Measurements from ENCODE around the gene PIP4K2A. TPM values are rescaled to one million over a fixed set of nuclear protein-coding genes. Genes with fewer than 3 reads are reported as not detected.

The PIP4K2A gene
- total and polyA plus RNA-seq, 2 experiments from 2014 or later: 39.9 to 40.1 TPM

DNA sequence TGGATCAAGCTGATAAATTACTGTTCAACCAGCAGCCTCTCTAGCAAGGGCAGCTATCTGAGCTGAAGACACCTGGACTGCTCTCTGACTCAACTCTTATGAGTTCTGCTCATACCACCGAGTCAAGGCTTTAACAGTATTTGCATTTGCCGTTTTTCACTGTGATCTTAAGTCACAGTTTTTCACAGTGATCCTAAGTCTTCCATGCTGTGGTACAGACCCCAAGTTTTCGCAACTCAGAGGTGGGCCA lies 31.3 kb downstream of the PIP4K2A start:
- Mint-ChIP-seq H3K27ac (no peak overlapping the region), H3K9me3 (no peaks in the 10 kb centered on the region; the same call in 2 of the 3 replicates), H3K36me3 (ENCODE audit: low read depth) (peaks cover 8% of the 10 kb centered on the region; the same call in 2 of the 3 replicates), H3K27me3 (ENCODE audit: insufficient read depth, low read depth, poor library complexity) (no peaks in the 10 kb centered on the region), H3K4me3 (no peak overlapping the region), H3K4me1 (peaks cover 62% of the 10 kb centered on the region)
- Histone ChIP-seq H2AFZ (no peak overlapping the region), H3K36me3 (ENCODE audit: insufficient read depth) (no peaks in the 10 kb centered on the region), H3K27me3 (ENCODE audit: insufficient read depth) (no peaks in the 10 kb centered on the region), H3K4me3 (no peak overlapping the region), H3K9me2 (ENCODE audit: insufficient read depth) (no peaks in the 10 kb centered on the region), H3K27ac (ENCODE audit: low read depth) (no peak overlapping the region), H4K20me1 (replicated peaks; ENCODE audit: insufficient read depth) (no peaks in the 10 kb centered on the region), H3F3A (replicated peaks; ENCODE audit: low read depth) (no peaks in the 10 kb centered on the region), H3K4me1 (ENCODE audit: insufficient read depth) (peaks cover 64% of the 10 kb centered on the region), H3K79me2 (replicated peaks; ENCODE audit: insufficient read depth) (peaks cover 100% of the 10 kb centered on the region), H3K4me2 (no peak overlapping the region)
- TF ChIP-seq JUNB (IDR thresholded peaks at IDR 0.05; ENCODE audit: unreplicated experiment): no peak
- no peak for TF ChIP-seq CREB1 (CRISPR knock-in tag; IDR thresholded peaks at IDR 0.05; ENCODE audit: low read depth)
- TF ChIP-seq, protein P1, sequence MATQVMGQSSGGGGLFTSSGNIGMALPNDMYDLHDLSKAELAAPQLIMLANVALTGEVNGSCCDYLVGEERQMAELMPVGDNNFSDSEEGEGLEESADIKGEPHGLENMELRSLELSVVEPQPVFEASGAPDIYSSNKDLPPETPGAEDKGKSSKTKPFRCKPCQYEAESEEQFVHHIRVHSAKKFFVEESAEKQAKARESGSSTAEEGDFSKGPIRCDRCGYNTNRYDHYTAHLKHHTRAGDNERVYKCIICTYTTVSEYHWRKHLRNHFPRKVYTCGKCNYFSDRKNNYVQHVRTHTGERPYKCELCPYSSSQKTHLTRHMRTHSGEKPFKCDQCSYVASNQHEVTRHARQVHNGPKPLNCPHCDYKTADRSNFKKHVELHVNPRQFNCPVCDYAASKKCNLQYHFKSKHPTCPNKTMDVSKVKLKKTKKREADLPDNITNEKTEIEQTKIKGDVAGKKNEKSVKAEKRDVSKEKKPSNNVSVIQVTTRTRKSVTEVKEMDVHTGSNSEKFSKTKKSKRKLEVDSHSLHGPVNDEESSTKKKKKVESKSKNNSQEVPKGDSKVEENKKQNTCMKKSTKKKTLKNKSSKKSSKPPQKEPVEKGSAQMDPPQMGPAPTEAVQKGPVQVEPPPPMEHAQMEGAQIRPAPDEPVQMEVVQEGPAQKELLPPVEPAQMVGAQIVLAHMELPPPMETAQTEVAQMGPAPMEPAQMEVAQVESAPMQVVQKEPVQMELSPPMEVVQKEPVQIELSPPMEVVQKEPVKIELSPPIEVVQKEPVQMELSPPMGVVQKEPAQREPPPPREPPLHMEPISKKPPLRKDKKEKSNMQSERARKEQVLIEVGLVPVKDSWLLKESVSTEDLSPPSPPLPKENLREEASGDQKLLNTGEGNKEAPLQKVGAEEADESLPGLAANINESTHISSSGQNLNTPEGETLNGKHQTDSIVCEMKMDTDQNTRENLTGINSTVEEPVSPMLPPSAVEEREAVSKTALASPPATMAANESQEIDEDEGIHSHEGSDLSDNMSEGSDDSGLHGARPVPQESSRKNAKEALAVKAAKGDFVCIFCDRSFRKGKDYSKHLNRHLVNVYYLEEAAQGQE (IDR thresholded peaks at IDR 0.05; ENCODE audit: unreplicated experiment): no peak
- TF ChIP-seq, protein P2, sequence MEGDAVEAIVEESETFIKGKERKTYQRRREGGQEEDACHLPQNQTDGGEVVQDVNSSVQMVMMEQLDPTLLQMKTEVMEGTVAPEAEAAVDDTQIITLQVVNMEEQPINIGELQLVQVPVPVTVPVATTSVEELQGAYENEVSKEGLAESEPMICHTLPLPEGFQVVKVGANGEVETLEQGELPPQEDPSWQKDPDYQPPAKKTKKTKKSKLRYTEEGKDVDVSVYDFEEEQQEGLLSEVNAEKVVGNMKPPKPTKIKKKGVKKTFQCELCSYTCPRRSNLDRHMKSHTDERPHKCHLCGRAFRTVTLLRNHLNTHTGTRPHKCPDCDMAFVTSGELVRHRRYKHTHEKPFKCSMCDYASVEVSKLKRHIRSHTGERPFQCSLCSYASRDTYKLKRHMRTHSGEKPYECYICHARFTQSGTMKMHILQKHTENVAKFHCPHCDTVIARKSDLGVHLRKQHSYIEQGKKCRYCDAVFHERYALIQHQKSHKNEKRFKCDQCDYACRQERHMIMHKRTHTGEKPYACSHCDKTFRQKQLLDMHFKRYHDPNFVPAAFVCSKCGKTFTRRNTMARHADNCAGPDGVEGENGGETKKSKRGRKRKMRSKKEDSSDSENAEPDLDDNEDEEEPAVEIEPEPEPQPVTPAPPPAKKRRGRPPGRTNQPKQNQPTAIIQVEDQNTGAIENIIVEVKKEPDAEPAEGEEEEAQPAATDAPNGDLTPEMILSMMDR (conservative IDR thresholded peaks at IDR 0.05; ENCODE audit: low read depth in 2 of 2): no peak
- TF ChIP-seq STAT1 (IDR thresholded peaks at IDR 0.05; ENCODE audit: unreplicated experiment): no peak
- TF ChIP-seq, protein P3, sequence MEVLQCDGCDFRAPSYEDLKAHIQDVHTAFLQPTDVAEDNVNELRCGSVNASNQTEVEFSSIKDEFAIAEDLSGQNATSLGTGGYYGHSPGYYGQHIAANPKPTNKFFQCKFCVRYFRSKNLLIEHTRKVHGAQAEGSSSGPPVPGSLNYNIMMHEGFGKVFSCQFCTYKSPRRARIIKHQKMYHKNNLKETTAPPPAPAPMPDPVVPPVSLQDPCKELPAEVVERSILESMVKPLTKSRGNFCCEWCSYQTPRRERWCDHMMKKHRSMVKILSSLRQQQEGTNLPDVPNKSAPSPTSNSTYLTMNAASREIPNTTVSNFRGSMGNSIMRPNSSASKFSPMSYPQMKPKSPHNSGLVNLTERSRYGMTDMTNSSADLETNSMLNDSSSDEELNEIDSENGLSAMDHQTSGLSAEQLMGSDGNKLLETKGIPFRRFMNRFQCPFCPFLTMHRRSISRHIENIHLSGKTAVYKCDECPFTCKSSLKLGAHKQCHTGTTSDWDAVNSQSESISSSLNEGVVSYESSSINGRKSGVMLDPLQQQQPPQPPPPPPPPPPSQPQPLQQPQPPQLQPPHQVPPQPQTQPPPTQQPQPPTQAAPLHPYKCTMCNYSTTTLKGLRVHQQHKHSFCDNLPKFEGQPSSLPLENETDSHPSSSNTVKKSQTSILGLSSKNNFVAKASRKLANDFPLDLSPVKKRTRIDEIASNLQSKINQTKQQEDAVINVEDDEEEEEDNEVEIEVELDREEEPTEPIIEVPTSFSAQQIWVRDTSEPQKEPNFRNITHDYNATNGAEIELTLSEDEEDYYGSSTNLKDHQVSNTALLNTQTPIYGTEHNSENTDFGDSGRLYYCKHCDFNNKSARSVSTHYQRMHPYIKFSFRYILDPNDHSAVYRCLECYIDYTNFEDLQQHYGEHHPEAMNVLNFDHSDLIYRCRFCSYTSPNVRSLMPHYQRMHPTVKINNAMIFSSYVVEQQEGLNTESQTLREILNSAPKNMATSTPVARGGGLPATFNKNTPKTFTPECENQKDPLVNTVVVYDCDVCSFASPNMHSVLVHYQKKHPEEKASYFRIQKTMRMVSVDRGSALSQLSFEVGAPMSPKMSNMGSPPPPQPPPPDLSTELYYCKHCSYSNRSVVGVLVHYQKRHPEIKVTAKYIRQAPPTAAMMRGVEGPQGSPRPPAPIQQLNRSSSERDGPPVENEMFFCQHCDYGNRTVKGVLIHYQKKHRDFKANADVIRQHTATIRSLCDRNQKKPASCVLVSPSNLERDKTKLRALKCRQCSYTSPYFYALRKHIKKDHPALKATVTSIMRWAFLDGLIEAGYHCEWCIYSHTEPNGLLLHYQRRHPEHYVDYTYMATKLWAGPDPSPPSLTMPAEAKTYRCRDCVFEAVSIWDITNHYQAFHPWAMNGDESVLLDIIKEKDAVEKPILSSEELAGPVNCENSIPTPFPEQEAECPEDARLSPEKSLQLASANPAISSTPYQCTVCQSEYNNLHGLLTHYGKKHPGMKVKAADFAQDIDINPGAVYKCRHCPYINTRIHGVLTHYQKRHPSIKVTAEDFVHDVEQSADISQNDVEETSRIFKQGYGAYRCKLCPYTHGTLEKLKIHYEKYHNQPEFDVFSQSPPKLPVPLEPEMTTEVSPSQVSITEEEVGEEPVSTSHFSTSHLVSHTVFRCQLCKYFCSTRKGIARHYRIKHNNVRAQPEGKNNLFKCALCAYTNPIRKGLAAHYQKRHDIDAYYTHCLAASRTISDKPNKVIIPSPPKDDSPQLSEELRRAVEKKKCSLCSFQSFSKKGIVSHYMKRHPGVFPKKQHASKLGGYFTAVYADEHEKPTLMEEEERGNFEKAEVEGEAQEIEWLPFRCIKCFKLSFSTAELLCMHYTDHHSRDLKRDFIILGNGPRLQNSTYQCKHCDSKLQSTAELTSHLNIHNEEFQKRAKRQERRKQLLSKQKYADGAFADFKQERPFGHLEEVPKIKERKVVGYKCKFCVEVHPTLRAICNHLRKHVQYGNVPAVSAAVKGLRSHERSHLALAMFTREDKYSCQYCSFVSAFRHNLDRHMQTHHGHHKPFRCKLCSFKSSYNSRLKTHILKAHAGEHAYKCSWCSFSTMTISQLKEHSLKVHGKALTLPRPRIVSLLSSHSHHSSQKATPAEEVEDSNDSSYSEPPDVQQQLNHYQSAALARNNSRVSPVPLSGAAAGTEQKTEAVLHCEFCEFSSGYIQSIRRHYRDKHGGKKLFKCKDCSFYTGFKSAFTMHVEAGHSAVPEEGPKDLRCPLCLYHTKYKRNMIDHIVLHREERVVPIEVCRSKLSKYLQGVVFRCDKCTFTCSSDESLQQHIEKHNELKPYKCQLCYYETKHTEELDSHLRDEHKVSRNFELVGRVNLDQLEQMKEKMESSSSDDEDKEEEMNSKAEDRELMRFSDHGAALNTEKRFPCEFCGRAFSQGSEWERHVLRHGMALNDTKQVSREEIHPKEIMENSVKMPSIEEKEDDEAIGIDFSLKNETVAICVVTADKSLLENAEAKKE (CRISPR knock-in tag; IDR thresholded peaks at IDR 0.05): no peak
- no peak for TF ChIP-seq ZNF331 (CRISPR knock-in tag; IDR thresholded peaks at IDR 0.05; ENCODE audit: low read depth)
- no peak for TF ChIP-seq EZH2 (IDR thresholded peaks at IDR 0.05; ENCODE audit: low read depth, unreplicated experiment)
- TF ChIP-seq, protein P4, sequence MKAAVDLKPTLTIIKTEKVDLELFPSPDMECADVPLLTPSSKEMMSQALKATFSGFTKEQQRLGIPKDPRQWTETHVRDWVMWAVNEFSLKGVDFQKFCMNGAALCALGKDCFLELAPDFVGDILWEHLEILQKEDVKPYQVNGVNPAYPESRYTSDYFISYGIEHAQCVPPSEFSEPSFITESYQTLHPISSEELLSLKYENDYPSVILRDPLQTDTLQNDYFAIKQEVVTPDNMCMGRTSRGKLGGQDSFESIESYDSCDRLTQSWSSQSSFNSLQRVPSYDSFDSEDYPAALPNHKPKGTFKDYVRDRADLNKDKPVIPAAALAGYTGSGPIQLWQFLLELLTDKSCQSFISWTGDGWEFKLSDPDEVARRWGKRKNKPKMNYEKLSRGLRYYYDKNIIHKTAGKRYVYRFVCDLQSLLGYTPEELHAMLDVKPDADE (IDR thresholded peaks at IDR 0.05): no peak
- TF ChIP-seq NANOG (IDR thresholded peaks at IDR 0.05; ENCODE audit: borderline replicate concordance): no peak
- TF ChIP-seq EZH2phosphoT487 (IDR thresholded peaks at IDR 0.05; ENCODE audit: unreplicated experiment): no peak
- TF ChIP-seq POLR2AphosphoS5 (IDR thresholded peaks at IDR 0.05; ENCODE audit: low read depth): no peak
- no peak for TF ChIP-seq ZNF114 (CRISPR knock-in tag; IDR thresholded peaks at IDR 0.05)
- no peak for DNase-seq (ENCODE audit: low spot score)
- ATAC-seq: no peak
